H9 (cell line): Measurements from ENCODE around the gene MRTFA. TPM values are rescaled to one million over a fixed set of nuclear protein-coding genes. Genes with fewer than 3 reads are reported as not detected.

Source experiments
- DNase-seq: peaks from one replicate; pipeline ENCODE4 v3.0.0-alpha.2; 2017
- H2AFZ ChIP-seq: one replicate; pipeline ENCODE4 v1.6.1; 2013; ENCODE audit warnings: mild to moderate bottlenecking, low read length, control low read depth, moderate library complexity
- H2AK5ac ChIP-seq: 2 replicates; pipeline ENCODE4 v1.6.1; 2013; ENCODE audit warnings: low read length, control low read depth, mixed read lengths; ENCODE audit not compliant: insufficient read length
- H2BK120ac ChIP-seq: one replicate; pipeline ENCODE4 v1.6.1; 2013; ENCODE audit warnings: low read depth, mild to moderate bottlenecking, low read length, control low read depth, inconsistent platforms; ENCODE audit not compliant: poor library complexity, severe bottlenecking
- H2BK12ac ChIP-seq: 2 replicates; pipeline ENCODE4 v1.6.1; 2013; ENCODE audit warnings: low read length, control low read depth, mixed read lengths, low read depth; ENCODE audit not compliant: insufficient read length
- H2BK15ac ChIP-seq: 2 replicates; pipeline ENCODE4 v1.6.1; 2013; ENCODE audit warnings: low read depth, low read length, control low read depth
- H2BK20ac ChIP-seq: one replicate; pipeline ENCODE4 v1.6.1; 2013; ENCODE audit warnings: low read depth, mild to moderate bottlenecking, low read length, control low read depth, inconsistent platforms; ENCODE audit not compliant: poor library complexity, severe bottlenecking
- H2BK5ac ChIP-seq: 2 replicates; pipeline ENCODE4 v1.6.1; 2013; ENCODE audit warnings: low read length, control low read depth, mixed read lengths; ENCODE audit not compliant: insufficient read length
- H3K14ac ChIP-seq: 2 replicates; pipeline ENCODE4 v1.6.1; 2013; ENCODE audit warnings: low read length, control low read depth; ENCODE audit not compliant: insufficient read depth
- H3K18ac ChIP-seq: 2 replicates; pipeline ENCODE4 v1.6.1; 2013; ENCODE audit warnings: low read depth, mild to moderate bottlenecking, mixed read lengths, low read length, control low read depth; ENCODE audit not compliant: insufficient read length
- H3K23ac ChIP-seq: 2 replicates; pipeline ENCODE4 v1.6.1; 2013; ENCODE audit warnings: low read length, control low read depth, mixed read lengths, low read depth; ENCODE audit not compliant: insufficient read length
- H3K23me2 ChIP-seq: 2 replicates; pipeline ENCODE4 v1.6.1; 2013; ENCODE audit warnings: low read depth, mild to moderate bottlenecking, mixed read lengths, low read length, control low read depth; ENCODE audit not compliant: insufficient read length, poor library complexity, severe bottlenecking
- H3K27ac ChIP-seq: 2 replicates; pipeline ENCODE4 v1.5.1; 2013; ENCODE audit warnings: low read length, control low read depth, mixed read lengths, low read depth; ENCODE audit not compliant: insufficient read length
- H3K27me3 ChIP-seq: 2 replicates; pipeline ENCODE4 v1.6.1; 2013; ENCODE audit warnings: low read length, control low read depth, inconsistent platforms; ENCODE audit not compliant: insufficient read depth
- H3K4ac ChIP-seq: 2 replicates; pipeline ENCODE4 v1.6.1; 2013; ENCODE audit warnings: low read depth, mild to moderate bottlenecking, control low read depth, inconsistent platforms, low read length, moderate library complexity
- H3K4me1 ChIP-seq: 2 replicates; pipeline ENCODE4 v1.6.1; 2013; ENCODE audit warnings: low read length, control low read depth, inconsistent platforms; ENCODE audit not compliant: insufficient read depth
- H3K4me2 ChIP-seq: 2 replicates; pipeline ENCODE4 v1.6.1; 2013; ENCODE audit warnings: low read length, control low read depth, mixed read lengths; ENCODE audit not compliant: insufficient read length, insufficient read depth
- H3K56ac ChIP-seq: 2 replicates; pipeline ENCODE4 v1.6.1; 2013; ENCODE audit warnings: low read depth, mild to moderate bottlenecking, mixed read lengths, low read length, control low read depth; ENCODE audit not compliant: insufficient read length
- H3K79me1 ChIP-seq: 2 replicates; pipeline ENCODE4 v1.6.1; 2013; ENCODE audit warnings: low read depth, mild to moderate bottlenecking, moderate library complexity, low read length, control low read depth, inconsistent platforms; ENCODE audit not compliant: insufficient read depth, poor library complexity, severe bottlenecking
- H3K79me2 ChIP-seq: 2 replicates; pipeline ENCODE4 v1.6.1; 2013; ENCODE audit warnings: low read length, control low read depth, inconsistent platforms; ENCODE audit not compliant: insufficient read depth
- H3K9ac ChIP-seq: 2 replicates; pipeline ENCODE4 v1.6.1; 2013; ENCODE audit warnings: low read length, control low read depth, mixed read lengths; ENCODE audit not compliant: insufficient read length; ENCODE audit errors: extremely low read depth
- H3K9me3 ChIP-seq: one replicate; pipeline ENCODE4 v1.6.1; 2013; ENCODE audit warnings: low read depth, low read length, inconsistent platforms; ENCODE audit not compliant: control insufficient read depth
- H3T11ph ChIP-seq: one replicate; pipeline ENCODE4 v1.6.1; 2013; ENCODE audit warnings: mild to moderate bottlenecking, low read length, control low read depth, inconsistent platforms
- H4K20me1 ChIP-seq: one replicate; pipeline ENCODE4 v1.6.1; 2013; ENCODE audit not compliant: control insufficient read depth, insufficient read length, insufficient read depth
- H4K5ac ChIP-seq: 2 replicates; pipeline ENCODE4 v1.6.1; 2013; ENCODE audit warnings: low read depth, mild to moderate bottlenecking, mixed read lengths, low read length, control low read depth; ENCODE audit not compliant: insufficient read length
- H4K8ac ChIP-seq: replicated peaks from 2 replicates; pipeline ENCODE4 v1.6.1; 2013; ENCODE audit warnings: low read length, control low read depth, mixed read lengths, low read depth; ENCODE audit not compliant: insufficient read length
- H4K91ac ChIP-seq: 2 replicates; pipeline ENCODE4 v1.6.1; 2013; ENCODE audit warnings: low read depth, mild to moderate bottlenecking, moderate library complexity, mixed read lengths, low read length, control low read depth; ENCODE audit not compliant: insufficient read length
- H3K27ac Mint-ChIP-seq, 3 experiments: 2 replicates in 2 of 3; 3 replicates in 1 of 3; pipeline ENCODE4 v1.8.0; 2020 to 2021; ENCODE audit warnings: mixed read lengths in 3 of 3, mild to moderate bottlenecking in 1 of 3, moderate library complexity in 1 of 3
- H3K27me3 Mint-ChIP-seq: 2 replicates; pipeline ENCODE4 v1.8.0; 2021; ENCODE audit warnings: low read depth, mild to moderate bottlenecking, moderate library complexity, mixed read lengths
- H3K36me3 Mint-ChIP-seq, 3 experiments: 2 replicates in 2 of 3; 3 replicates in 1 of 3; pipeline ENCODE4 v1.8.0; 2020 to 2021; ENCODE audit warnings: low read depth in 3 of 3, mixed read lengths in 3 of 3; ENCODE audit not compliant: insufficient read depth in 1 of 3
- H3K4me1 Mint-ChIP-seq, 2 experiments: 2 replicates each; pipeline ENCODE4 v1.8.0; 2020; ENCODE audit warnings: mixed read lengths in 2 of 2
- H3K4me3 Mint-ChIP-seq, 2 experiments: 2 replicates in 1 of 2; 3 replicates in 1 of 2; pipeline ENCODE4 v1.8.0; 2020 to 2021; ENCODE audit warnings: mild to moderate bottlenecking in 2 of 2, mixed read lengths in 2 of 2, moderate library complexity in 1 of 2
- H3K9me3 Mint-ChIP-seq, 2 experiments: 2 replicates in 1 of 2; 3 replicates in 1 of 2; pipeline ENCODE4 v1.8.0; 2020; ENCODE audit warnings: mild to moderate bottlenecking in 2 of 2, mixed read lengths in 2 of 2, moderate library complexity in 1 of 2
- CTCF ChIP-seq: fragments of 200-600 bp; sonication (generic); conservative IDR thresholded peaks from 3 replicates; pipeline ENCODE4 v1.8.0; 2021; ENCODE audit warnings: antibody characterized with exemption, mild to moderate bottlenecking
- WGBS: extraction: QIAGEN DNeasy Blood & Tissue Kit; methylation state at CpG from one replicate; pipeline ENCODE4 v1.1.7; 2013; ENCODE audit warnings: missing lambda C conversion rate, low lambda C conversion rate, mixed read lengths; ENCODE audit not compliant: insufficient read length; ENCODE audit errors: extremely low coverage; 5-methylcytosine and 5-hydroxymethylcytosine counted together
- total RNA-seq: library from RNA; stranded (reverse); gene quantifications from 2 replicates; pipeline ENCODE4 v1.2.1, GENCODE V29; 2021

Gene MRTFA
- total RNA-seq, 1 experiment from 2014 or later = 38.1 TPM

DNA sequence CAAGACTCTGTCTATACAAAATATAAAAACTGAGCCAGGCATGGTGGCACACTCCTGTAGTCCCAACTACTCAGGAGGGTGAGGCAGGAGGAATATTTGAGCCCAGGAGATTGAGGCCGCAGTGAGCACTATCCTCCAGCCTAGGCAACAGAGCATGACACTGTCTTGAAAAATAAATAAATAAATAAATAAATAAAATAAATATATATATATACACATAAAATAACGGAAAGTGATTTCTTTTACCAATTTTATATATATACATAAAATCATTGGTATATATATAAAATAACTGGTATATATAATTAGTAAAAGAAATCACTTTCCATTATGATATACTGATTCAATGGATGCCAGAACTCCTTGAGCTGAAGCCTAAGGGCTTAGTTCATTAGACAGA is 91.8 kb downstream of the MRTFA start:
- Histone ChIP-seq H4K5ac (no peak overlapping the region), H3K4me2 (no peak overlapping the region), H3K23me2 (no peaks in the 10 kb centered on the region), H3K56ac (no peak overlapping the region), H3T11ph (no peak overlapping the region), H3K23ac (no peak overlapping the region), H4K20me1 (no peaks in the 10 kb centered on the region), H2BK15ac (no peak overlapping the region), H4K91ac (no peak overlapping the region), H2BK120ac (no peak overlapping the region), H3K9me3 (no peaks in the 10 kb centered on the region), H2AK5ac (no peak overlapping the region), H3K27me3 (no peaks in the 10 kb centered on the region), H3K4ac (no peak overlapping the region), H2BK20ac (no peak overlapping the region), H3K18ac (no peak overlapping the region), H3K79me2 (no peaks in the 10 kb centered on the region), H3K4me1 (no peaks in the 10 kb centered on the region; the same call in none of the 2 replicates), H2BK12ac (no peak overlapping the region), H2BK5ac (no peak overlapping the region), H3K9ac (no peak overlapping the region), H2AFZ (no peak overlapping the region), H4K8ac (no peak overlapping the region), H3K14ac (no peak overlapping the region), H3K79me1 (no peaks in the 10 kb centered on the region), H3K27ac (no peak overlapping the region)
- Mint-ChIP-seq H3K27ac (no peak overlapping the region), H3K36me3 (peaks cover 4 to 9% (median 6%) of the 10 kb centered on the region in 3 experiments; a peak in 5 of 7 replicates), H3K4me3 (no peak overlapping the region), H3K27me3 (no peaks in the 10 kb centered on the region), H3K4me1 (peaks cover 27 to 30% of the 10 kb centered on the region in 2 experiments), H3K9me3 (peaks cover 4 to 5% of the 10 kb centered on the region in 2 experiments; a peak in 2 of 5 replicates)
- no CpG with 5 or more reads among the region's 2 CpGs for WGBS
- TF ChIP-seq CTCF = no peak
- no peak for DNase-seq
